Left lung (tissue), 10 donors: ENCODE data around the gene SLC2A5. TPM values are rescaled to one million over a fixed set of nuclear protein-coding genes. Genes with fewer than 3 reads are reported as not detected.

Experiments
- ATAC-seq: fragments of 200-7000 bp; cut with Tn5 transposase; one replicate; pipeline ENCODE4 v1.9.1; 2020; ENCODE audit warnings: moderate library complexity
- DNase-seq, 4 donors: peaks; one replicate each; pipeline ENCODE4 v3.0.0-alpha.2; 2013 to 2020
- H3K27ac ChIP-seq, 2 donors: fragments of 200-600 bp; sonication (generic) in 1 of 2; one replicate each; pipeline versions ENCODE4 v1.5.0 to v1.8.0; 2020 to 2021
- H3K27me3 ChIP-seq, 2 donors: fragments of 200-600 bp; sonication (generic) in 1 of 2; one replicate each; pipeline versions ENCODE4 v1.5.0 to v1.8.0; 2020 to 2021
- H3K36me3 ChIP-seq, 2 donors: fragments of 200-600 bp; sonication (generic) in 1 of 2; one replicate each; pipeline versions ENCODE4 v1.5.0 to v1.8.0; 2020 to 2021
- H3K4me1 ChIP-seq, 2 donors: fragments of 200-600 bp; one replicate each; pipeline ENCODE4 v1.8.0; 2021
- H3K4me3 ChIP-seq, 2 donors: fragments of 200-600 bp; sonication (generic) in 1 of 2; one replicate each; pipeline versions ENCODE4 v1.5.0 to v1.8.0; 2020 to 2021; ENCODE audit warnings: mild to moderate bottlenecking in 1 of 2
- H3K9me3 ChIP-seq, 2 donors: fragments of 200-600 bp; sonication (generic) in 1 of 2; one replicate each; pipeline versions ENCODE4 v1.5.0 to v1.8.0; 2020 to 2021
- CTCF ChIP-seq, 2 donors: fragments of 200-600 bp; sonication (generic) in 1 of 2; IDR thresholded peaks; one replicate each; pipeline versions ENCODE4 v1.5.0 to v1.8.0; 2021; ENCODE audit warnings: antibody characterized with exemption in 2 of 2
- intact Hi-C, 2 donors: fragments of 100-400 bp; cut with DNase I; formaldehyde crosslinking; loops; one replicate each; pipeline versions ENCODE4 v1.11.2 to v1.14.2; 2022
- polyA plus RNA-seq, 6 donors: library from polyadenylated mRNA; unstranded; fragments of 120-200 nt; gene quantifications; one replicate each; pipeline ENCODE4 v1.2.1, GENCODE V29; 2013; ENCODE audit not compliant: insufficient read length in 6 of 6
- total RNA-seq, 2 donors: library from RNA; stranded (reverse); fragmentation: NEBNext Ultra II Directional; extraction: Animal tissue kit (Norgen Biotek cat#: 25700); gene quantifications; one replicate each; pipeline ENCODE4 v1.2.1, GENCODE V29; 2021
- donor health status: DM: no; HTN: yes; CAD: no.
- donor health status: DM: no; HTN: no; CAD: no.

SLC2A5 gene
- total and polyA plus RNA-seq, 8 donors = 0.52 to 1.6 (median 1.0) TPM

DNA sequence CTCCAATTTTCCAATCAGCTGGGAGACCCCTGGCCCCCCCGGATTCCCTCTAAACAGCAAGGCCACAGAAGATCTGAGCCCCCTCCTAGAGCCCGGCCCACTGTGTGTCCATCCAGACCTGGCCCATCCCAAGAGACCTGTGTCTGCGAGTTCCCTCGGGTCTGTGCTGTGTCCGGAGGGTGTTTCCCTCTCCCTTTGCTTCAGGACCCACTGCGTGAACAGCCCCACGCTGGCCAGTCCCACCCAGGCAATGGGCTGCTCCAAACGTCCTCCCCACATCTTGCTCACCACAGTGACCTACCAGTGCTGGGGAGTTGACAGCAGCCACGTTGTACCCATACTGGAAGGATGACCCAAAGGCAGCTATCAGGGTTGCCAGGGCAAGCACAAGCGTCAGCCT lies 11.6 kb downstream of the SLC2A5 start:
- Histone ChIP-seq H3K4me3 (no peak overlapping the region), H3K27ac (no peak overlapping the region), H3K4me1 (peaks cover 0 to 14% of the 10 kb centered on the region in 2 donors), H3K9me3 (no peaks in the 10 kb centered on the region), H3K36me3 (no peaks in the 10 kb centered on the region), H3K27me3 (no peaks in the 10 kb centered on the region)
- no peak for ATAC-seq
- intact Hi-C loops = no loop called here
- TF ChIP-seq CTCF (IDR thresholded peaks at IDR 0.05) = no peak
- no peak for DNase-seq

DNA sequence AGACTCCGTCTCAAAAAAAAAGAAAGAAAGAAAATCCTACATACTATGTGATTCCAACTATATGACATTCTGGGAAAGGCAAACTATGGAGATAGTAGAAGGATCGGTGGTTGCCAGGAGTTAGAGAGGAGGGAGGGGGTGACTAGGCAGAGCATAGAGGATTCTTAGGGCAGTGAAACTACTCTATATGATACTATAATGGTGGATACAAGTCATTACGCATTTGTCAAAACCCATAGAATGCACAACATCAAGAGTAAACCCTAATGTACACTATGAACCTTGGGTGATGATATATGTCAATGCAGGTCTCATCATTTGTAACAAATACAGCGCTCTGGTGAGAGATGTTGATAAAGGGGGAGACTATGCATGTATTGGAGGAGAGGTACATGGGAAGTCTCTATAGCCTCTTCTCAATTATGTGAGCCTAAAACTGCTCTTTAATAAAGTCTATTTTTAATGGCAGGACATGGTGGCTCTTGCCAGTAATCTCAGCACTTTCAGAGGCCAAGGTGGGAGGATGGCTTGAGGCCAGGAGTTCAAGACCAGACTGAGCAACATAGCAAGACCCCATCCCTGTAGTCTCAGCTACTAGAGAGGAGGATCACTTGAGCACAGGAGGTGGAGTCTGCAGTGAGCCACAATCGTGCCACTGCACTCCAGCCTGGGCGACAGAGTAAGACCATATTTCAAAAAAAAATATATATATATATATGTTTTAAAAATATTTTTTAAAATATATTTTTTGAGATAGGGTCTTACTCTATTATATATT lies 17.0 kb downstream of the SLC2A5 start:
- ATAC-seq (no peak), DNase-seq (no peak)
- TF ChIP-seq CTCF (IDR thresholded peaks at IDR 0.05) = no peak
- no peaks in the 10 kb centered on the region for H3K36me3 ChIP-seq
- intact Hi-C loops = no loop called here
- no peaks in the 10 kb centered on the region for H3K27me3 ChIP-seq
- H3K27ac ChIP-seq = no peak overlapping the region
- H3K9me3 ChIP-seq = no peaks in the 10 kb centered on the region
- no peak overlapping the region for H3K4me3 ChIP-seq
- H3K4me1 ChIP-seq = no peaks in the 10 kb centered on the region

DNA sequence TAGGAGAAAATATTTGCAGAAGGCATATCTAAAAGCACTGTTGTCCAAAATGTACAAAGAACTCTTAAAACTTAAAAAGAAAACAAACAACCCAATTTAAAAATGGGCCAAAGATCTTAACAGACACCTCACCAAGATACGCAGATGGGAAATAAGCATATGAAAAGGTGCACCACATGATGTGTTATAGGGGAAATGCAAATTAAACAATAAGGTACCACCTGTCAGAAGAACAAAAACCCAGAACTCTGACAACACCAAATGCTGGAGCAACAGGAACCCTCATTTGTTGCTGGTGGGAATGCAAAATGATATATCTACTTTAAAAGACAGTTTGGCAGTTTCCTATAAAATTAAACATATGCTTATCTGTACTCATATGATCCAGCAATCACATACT lies 18.1 kb downstream of the SLC2A5 start:
- ATAC-seq = no peak
- H3K4me1 ChIP-seq = no peaks in the 10 kb centered on the region
- TF ChIP-seq CTCF (IDR thresholded peaks at IDR 0.05) = no peak
- no peaks in the 10 kb centered on the region for H3K27me3 ChIP-seq
- no peaks in the 10 kb centered on the region for H3K36me3 ChIP-seq
- H3K27ac ChIP-seq = no peak overlapping the region
- no peaks in the 10 kb centered on the region for H3K9me3 ChIP-seq
- no peak overlapping the region for H3K4me3 ChIP-seq
- intact Hi-C loops = no loop called here
- DNase-seq = no peak

DNA sequence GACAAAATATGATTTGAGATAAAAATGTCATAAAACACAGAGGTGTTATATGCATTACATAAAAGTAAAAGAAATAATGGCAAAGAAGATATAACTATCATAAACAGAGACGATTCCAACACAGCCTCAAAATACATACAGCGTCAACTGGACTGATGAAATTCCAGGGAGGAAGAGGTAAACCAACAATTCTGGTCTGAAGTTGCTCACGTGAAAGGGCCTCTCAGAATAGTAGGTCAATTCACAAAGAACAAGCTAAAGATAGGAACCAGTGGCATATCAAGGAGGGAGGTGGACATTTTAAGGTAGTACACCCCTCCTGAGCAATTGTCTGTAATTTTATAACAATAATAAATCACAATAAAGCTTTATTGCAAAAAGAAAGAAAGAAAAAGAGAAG lies 18.6 kb downstream of the SLC2A5 start:
- DNase-seq (no peak), ATAC-seq (no peak)
- no peaks in the 10 kb centered on the region for H3K36me3 ChIP-seq
- intact Hi-C loops = no loop called here
- no peaks in the 10 kb centered on the region for H3K9me3 ChIP-seq
- H3K4me3 ChIP-seq = no peak overlapping the region
- no peaks in the 10 kb centered on the region for H3K27me3 ChIP-seq
- no peaks in the 10 kb centered on the region for H3K4me1 ChIP-seq
- TF ChIP-seq CTCF (IDR thresholded peaks at IDR 0.05) = no peak
- no peak overlapping the region for H3K27ac ChIP-seq

DNA sequence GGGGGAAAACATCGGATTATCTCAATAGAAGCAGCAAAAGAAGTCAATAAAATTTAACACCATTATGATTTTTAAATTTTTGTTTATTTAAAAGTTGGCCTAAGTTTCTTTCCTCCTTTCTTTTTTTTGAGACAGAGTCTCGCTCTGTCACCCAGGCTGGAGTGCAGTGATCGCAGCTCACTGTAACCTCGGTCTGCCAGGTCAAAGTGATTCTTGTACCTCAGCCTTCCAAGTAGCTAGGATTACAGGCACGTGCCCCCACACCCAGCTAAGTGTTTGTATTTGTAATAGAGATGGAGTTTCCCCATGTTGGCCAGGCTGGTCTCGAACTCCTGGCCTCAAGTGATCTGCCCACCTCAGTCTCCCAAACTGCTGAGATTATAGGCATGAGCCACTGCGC lies 20.9 kb downstream of the SLC2A5 start:
- no peak for TF ChIP-seq CTCF (IDR thresholded peaks at IDR 0.05)
- Histone ChIP-seq H3K4me1 (no peaks in the 10 kb centered on the region), H3K9me3 (no peaks in the 10 kb centered on the region), H3K4me3 (no peak overlapping the region), H3K27ac (no peak overlapping the region), H3K27me3 (no peaks in the 10 kb centered on the region), H3K36me3 (no peaks in the 10 kb centered on the region)
- DNase-seq (no peak), ATAC-seq (no peak)
- intact Hi-C loops = no loop called here
